Measurements from ENCODE around the gene STUB1. TPM values are rescaled to one million over a fixed set of nuclear protein-coding genes. Genes with fewer than 3 reads are reported as not detected.
"Not testable (repeated sequence)": the region's sequence is repeated elsewhere in the genome, so short reads cannot be mapped to it uniquely, and the experiment has no call there.

Gene STUB1
- polyA plus RNA-seq, 4 donors: 110 to 187 (median 117) TPM

DNA sequence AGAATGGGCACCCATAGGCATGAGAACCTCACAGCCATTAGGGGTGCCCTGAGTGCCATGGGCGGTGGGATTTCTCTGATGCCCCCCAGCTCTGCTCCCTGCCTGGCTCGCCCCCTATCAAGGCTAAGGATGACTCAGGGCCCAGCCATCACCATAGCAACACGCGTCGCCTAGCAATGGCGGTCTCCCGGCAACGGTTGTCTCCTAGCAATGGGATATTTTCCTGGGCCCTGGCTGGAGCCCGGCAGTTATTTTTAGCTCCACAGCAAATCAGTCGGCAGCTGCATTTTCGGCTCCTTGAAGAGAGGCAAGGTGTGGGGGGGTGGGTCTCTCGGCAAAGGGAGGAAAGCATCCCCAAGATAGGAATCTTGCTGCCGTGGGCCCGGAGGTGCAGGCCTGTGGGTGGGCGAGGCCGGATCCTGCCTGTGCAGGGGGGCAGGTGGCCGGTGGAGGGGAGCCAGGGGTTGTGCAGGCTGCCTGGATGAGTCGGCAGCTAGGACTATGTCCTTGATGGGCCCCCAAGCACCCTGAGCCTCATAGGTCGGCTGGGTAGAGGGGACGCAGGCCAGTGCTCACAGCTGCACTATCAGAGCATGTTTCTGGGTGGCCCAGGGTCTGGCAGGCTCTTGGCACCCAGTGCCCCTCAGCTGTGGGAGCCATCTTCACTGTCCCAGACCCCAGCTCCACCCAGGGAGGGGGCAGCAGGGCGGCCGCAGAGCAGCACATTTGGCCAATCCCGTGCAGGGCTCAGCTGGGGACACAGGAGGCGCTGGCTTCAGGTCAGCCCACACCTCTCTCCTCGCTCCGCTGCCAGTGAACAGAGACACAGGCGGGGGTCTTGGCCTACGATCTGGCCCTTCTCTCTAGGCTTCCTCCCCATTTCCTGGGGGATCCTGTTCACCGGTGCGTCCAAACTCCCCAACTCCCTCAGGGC, 29.6 kb downstream of the STUB1 start:
- DNase-seq (ENCODE audit: low read depth in 4 of 4, low spot score in 2 of 4): no peak

DNA sequence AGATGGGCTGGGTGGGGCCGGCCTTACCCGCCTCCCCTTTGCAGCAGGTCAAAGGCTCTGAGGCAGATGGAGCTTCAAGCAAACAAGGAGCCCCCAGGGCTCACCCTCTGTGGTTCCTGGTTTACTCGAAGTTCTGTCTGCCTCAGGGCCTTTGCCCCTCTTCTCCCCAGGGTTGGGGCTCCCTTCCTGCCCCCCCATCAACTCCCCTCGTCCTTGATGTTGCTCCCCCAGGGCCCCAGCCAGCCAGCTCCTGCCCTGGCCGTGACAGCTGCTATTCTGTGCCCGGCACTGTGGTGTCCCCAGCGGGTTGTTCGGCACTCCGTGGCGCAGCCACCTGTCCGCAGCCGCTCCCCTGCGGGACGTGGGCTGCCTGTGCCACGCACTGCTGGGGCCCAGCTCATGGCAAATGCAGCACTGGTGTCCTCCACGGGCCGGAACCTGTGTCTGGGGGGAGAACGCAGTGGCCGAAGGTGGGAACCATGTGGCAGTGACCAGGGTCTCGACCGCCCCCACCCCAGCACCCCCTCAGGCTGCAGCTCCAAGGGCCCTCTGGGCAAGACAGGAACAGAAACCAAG, 30.4 kb downstream of the STUB1 start:
- no peak for DNase-seq (ENCODE audit: low read depth in 4 of 4, low spot score in 2 of 4)

DNA sequence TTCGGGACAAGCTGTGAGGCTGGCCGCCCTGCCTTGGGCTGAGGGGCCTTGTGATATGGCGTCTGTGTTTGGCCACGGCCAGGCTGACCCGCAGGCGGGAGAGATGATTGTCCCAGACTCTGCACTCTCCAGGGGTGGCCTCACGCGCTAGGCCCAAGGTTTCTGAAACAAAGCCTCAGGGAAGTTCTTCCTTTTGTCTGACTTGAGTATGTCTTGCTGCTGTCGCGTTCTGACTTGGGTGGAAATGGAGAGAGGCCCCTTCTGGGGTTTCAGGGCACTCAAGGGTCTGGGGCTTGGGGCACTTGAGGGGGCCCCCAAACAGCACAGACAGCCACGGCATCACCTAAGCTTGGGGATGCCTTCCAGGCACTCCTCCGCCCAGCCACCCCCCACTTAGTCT, 30.9 kb downstream of the STUB1 start:
- no peak for DNase-seq (ENCODE audit: low read depth in 4 of 4, low spot score in 2 of 4)

DNA sequence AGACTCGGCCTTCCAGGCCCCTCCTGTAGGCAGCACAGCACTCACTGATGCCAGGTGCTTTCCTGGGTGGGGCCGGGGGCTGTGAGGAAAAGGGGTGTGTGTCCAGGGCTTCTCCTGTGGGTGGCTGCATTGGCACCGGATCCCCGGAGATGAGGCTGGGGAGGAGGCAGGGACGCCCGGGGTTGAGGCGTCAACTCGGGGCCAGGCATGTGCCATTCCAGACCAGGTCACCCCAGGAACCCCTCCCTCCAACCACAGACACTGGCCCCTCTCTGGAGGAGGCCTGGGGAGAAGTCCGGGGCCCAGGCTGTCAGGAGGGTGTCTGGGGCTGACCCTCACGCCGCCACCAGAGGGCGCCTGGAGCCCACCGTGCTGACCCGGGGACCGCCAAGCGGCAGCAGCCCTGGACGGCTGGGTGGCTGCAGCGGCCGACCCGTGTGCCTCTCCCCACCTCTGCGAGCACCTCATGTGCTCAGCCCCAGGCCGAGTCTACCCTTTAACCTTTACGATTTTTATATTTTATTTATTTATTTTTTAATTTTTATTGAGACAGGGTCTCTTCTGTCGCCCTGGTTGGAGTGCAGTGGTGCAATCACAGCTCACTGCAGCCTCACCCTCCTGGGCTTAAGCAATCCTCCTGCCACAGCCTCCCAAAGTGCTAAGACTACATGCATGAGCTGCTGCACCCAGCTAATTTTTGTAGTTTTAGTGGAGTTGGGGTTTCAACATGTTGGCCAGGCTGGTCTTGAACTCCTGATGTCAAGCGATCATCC, 31.5 kb downstream of the STUB1 start:
- DNase-seq (ENCODE audit: low read depth in 4 of 4, low spot score in 2 of 4): no peak

DNA sequence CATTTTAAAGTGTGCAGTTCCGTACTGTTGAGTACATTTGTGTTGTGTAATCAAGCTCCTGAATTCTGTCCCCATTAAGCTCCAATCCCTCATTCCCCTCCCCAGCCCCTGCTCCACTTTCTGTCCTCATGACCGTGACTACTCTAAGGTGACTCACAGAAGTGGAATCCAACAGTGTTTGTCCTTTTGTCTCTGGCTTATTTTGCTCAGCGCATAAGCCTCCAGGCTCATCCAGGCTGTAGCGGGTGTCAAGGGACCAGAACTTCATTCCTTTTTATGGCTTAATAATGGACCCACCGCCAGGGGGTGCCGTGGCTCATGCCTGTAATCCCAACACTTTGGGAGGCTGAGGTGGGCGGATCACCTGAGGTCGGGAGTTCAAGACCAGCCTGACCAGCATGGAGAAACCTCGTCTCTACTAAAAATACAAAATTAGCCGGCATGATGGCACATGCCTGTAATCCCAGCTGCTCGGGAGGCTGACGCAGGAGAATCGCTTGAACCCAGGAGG, 32.6 kb downstream of the STUB1 start:
- not testable (repeated sequence) for DNase-seq (ENCODE audit: low read depth in 4 of 4, low spot score in 2 of 4)

DNA sequence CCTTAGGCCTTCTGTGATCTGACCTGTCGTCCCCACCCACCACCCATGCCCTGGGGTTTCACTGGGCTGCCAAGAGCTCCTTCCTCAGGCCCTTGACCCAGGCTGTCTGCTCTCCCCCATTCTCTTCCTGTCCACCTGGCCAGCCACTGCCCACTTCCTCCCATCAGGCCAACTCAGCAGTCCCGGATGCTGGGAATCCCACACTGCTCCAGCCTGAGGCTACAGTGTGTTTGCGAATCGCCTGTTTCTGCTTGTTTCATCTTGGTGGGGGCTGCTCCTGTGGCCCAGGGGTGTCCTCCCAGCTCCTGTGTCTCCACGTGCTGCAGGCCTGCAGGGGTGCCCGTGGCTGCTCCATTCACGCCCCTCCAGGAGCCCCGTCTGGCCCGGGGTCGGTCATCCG, 33.9 kb downstream of the STUB1 start:
- DNase-seq (ENCODE audit: low read depth in 4 of 4, low spot score in 2 of 4): no peak

DNA sequence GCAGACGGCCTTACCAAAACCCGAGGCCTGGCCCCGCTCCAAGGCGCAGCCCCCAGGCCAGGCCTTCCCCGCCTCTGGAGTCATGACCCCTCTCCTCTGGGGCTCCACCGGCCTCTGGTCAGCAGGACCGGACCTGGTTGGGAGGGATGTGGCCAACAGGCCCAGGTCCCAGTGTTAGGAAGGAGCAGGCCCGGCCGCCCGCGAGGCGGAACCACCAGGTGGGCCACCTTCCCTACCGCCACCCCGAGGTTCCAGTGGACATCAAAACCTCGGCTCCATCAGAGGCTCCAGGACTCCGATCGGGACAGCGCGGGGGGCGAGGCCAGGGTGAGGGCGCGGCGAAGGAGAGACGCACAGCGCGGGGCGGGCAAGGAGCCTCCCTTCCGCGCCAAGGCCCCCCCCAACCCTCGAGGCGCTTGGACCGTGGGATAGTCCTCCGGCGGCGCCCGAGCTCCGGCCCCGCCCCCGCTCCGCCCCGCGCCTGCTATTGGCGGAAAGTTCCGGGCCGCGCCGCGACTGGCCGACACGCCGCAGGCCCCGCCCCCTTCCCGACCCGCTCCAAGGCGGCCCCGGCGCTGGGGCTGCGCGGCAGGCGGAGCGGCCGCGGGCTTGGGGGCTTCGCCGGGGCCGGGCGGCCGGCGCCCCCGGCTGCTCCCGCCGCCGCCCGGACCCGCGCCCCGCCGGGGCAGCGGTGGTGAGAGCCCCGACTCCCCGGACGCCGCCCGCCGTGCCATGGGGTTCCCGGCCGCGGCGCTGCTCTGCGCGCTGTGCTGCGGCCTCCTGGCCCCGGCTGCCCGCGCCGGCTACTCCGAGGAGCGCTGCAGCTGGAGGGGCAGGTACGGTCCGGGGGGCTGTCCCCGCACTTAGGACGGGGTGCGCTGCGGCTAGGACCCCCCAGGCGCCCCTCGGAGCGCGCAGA, 34.6 kb downstream of the STUB1 start, which contains the start of gene METRN:
METRN (plus strand) TSS at position 561 of the 919 bp plus-strand sequence; CDS start at position 733, 172 bp downstream.
- peak in 1 of 4 donors; percentile 76 for DNase-seq (ENCODE audit: low read depth in 4 of 4, low spot score in 2 of 4)

DNA sequence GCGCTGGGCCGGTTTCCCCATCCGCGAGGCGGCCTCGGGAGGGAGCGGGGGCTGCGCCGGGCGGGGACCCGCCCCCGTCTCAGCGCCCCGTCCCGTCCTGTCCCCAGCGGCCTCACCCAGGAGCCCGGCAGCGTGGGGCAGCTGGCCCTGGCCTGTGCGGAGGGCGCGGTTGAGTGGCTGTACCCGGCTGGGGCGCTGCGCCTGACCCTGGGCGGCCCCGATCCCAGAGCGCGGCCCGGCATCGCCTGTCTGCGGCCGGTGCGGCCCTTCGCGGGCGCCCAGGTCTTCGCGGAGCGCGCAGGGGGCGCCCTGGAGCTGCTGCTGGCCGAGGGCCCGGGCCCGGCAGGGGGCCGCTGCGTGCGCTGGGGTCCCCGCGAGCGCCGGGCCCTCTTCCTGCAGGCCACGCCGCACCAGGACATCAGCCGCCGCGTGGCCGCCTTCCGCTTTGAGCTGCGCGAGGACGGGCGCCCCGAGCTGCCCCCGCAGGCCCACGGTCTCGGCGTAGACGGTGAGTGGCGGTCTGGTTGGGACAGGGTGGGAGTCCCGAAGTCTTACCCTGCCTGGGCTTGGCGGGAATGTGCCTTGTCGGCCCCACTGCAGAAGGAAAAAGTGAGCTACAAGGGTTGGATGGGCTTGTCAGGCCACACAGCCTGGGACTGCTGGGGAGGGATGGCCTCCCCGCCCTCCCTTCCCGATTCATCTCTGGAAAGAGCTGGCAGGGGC, 35.4 kb downstream of the STUB1 start:
- DNase-seq (ENCODE audit: low read depth in 4 of 4, low spot score in 2 of 4): no peak

DNA sequence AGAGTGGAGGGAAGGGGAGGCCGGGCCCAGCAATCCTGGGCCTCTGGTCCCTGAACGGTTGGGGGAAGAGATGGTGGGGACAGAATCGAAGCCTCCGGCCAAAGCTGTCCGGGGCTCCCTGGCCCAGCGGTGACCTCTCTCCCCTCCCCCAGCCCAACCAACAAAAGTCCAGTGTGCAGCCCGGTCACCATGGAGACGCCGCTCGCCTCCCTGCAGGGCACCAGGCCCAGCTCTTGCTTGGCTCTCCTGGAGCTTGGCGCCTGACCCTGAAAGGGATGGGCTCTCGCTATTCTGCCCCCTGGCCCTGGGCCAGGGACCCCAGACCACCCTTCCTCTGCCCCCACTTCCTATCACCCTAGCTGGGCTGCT, 36.0 kb downstream of the STUB1 start:
- no peak for DNase-seq (ENCODE audit: low read depth in 4 of 4, low spot score in 2 of 4)

DNA sequence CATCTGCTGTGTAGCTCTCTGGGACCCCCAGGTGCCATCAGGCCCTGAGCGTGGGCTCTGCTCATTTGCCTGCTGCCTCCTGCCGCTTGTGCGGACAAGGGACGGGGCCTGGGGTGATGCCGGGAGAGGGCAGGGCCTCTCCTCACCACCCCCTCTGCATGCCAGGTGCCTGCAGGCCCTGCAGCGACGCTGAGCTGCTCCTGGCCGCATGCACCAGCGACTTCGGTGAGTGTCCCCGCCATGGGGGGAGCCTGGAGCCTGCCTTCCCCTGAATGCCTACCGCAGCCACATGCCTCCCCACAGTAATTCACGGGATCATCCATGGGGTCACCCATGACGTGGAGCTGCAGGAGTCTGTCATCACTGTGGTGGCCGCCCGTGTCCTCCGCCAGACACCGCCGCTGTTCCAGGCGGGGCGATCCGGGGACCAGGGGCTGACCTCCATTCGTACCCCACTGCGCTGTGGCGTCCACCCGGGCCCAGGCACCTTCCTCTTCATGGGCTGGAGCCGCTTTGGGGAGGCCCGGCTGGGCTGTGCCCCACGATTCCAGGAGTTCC, 36.6 kb downstream of the STUB1 start:
- no peak for DNase-seq (ENCODE audit: low read depth in 4 of 4, low spot score in 2 of 4)

DNA sequence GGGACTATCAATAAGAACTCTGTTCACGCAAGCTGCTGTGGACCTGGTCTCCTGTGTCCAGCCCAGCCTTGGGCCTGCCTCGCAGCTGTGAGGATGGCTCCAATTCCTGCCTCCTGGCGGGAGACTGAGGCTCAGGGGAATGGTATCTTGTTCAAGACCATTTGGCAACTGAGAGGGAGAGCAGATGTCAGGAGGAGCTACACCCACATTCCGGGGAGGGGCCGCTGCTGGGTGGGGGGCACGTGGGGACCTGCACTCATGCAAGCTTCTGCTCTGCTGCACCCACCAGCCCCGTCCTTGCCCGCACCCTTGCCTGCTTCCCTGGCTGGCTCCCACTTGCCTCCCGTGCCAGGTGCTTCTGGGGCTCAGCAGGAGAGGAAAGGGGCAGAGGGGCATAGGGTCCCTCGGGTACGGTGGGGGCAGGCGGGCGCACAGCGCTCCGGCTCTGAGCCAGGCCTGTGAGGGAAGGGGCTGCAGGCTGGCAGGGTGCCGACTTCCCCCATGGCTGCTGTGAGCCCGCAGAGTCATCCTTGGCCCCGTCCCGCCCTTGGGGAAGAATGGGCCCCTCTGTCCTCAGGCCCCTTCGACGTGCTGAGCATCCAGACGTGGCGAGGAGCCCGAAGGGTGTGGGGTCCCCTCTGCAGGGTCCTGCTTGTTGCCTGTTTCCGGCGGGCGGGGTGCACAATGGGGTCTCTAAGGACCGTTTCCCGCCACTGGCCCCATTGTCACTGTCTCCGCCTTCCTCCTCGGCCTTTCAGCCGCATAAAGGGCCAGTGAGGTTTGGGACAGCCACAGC, 37.4 kb downstream of the STUB1 start:
- no peak for DNase-seq (ENCODE audit: low read depth in 4 of 4, low spot score in 2 of 4)

DNA sequence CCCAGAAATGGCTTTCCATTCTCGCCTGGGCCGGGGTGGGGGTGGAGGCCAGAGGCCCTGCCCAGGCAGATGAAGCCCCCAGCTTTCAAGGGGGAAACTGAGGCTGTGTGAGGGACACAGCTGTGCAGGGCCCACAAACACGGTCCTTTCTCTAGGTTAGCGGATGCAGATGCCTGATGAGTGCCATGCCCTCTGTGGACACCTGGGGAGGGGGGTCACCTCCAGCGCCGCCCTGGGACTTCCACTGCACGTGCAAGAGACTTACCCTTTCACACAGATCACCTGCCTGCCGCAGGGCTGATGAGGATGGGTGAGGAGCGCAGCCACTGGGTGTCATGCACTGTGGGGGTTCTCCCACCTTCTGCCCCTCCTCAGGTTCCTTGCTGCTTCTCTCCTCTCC, 38.2 kb downstream of the STUB1 start:
- no peak for DNase-seq (ENCODE audit: low read depth in 4 of 4, low spot score in 2 of 4)

DNA sequence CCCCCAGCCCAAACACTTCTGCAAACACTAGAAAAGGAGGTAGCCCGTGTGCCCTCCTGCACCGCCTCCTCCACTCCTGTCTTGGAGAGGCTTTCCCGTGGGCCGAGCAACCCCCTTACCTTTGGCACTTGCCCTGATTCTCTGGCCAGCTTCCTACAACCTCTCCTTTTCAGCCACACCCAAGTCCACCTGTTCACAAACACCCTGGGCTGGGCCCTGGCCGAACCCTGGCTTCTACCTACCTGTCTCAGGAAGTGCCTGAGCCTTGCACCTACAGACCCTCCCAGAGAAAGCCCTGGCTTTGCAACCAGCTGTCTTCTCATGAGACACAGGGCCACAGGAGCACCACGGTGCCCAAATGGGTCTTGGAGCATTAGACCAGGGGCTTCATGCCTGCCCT, 38.7 kb downstream of the STUB1 start:
- DNase-seq (ENCODE audit: low read depth in 4 of 4, low spot score in 2 of 4): no peak

DNA sequence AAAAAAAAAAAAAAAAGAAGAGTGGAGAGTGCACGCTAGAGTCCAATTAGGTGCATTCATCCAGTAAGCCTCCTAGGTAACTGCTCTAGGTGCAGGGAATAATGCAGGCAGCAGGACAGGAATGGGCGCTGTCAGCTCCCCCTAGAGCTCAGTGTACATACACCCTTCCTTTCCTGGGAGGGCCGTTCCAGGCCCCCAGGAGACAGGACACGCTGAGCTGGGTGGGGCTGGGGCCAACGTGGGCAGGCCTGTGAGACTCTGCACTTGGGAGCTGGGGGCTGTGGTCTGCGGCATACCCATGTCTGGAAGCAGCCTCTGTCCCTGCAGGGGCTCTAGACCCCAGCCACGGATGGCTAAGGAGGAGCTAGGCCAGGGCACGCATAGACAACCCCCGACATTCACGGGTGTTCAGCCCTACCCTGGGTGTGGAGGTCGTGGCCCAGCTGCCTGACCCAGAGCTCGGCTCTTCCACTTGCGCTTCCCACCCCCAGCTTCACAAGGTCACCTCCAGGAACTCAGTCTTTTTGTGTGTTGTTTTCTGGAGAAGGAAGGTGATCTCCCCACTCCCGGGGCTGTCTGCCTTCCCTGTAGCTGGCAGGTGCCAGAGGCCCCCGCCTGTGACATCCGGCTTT, 39.7 kb downstream of the STUB1 start:
- DNase-seq (ENCODE audit: low read depth in 4 of 4, low spot score in 2 of 4): no peak

DNA sequence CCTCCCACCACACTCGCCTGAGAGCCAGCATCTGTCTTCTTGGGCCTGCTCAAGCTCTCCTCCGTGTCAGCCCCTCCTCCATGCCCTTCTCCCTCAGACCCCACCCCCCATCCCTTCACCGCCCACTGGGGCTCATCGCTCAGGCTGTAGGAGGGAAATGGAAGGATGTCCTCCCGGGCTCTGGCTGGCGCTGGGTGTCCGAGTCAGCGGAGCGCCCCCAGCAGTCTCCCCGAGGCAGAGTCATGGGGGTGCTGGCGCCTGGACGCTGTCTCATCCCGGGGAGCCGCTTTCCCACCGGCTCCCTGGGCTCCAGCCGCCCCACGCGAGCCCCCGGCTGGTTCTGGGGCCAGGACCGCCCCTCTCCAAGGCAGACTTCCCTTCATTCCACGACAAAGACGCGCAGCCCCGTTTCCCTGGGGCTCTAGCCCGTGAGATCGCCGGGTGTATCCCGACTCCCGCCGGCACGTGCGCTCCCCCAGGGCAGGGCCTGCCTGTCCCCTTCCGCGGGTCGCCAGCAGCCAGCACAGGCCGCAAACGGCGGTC, 40.3 kb downstream of the STUB1 start:
- DNase-seq (ENCODE audit: low read depth in 4 of 4, low spot score in 2 of 4): no peak

DNA sequence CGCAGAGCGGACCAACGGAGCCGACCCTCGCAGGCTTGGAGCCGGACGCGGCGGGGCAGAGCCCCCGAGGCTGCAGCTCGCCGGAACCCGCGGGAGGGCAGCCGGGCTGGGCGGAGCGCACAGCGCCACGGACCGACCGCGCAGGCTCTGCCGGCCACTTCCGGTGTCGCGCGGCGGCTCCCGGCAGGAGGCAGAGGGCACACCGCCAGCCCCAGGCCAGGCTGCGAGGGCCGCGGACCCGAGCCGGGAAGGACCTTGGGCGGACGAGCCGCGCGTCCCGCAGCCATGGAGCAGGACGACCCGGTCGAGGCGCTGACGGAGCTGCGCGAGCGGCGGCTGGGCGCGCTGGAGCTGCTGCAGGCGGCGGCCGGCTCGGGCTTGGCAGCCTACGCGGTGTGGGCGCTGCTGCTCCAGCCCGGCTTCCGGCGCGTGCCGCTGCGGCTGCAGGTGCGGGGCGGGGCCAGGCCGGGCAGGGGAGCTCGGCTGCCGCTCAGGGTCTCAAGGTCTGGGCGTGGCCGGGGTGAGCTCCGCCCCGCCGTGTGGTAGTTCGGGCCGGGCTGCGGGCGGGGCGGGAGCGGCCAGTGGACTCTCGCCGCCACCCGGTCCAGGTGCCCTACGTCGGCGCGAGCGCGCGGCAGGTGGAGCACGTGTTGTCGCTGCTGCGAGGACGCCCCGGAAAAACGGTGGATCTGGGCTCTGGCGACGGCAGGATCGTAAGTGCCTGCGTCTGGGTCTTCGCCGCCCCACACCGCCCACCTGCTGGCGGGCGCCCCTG, 41.0 kb downstream of the STUB1 start, which contains the start of gene ANTKMT:
ANTKMT (plus strand) TSS at position 157 of the 775 bp plus-strand sequence; CDS start at position 286, 129 bp downstream.
- DNase-seq (ENCODE audit: low read depth in 4 of 4, low spot score in 2 of 4): no peak

Data from left renal cortex interstitium (tissue), 4 donors.